GM18507 (cell line): ENCODE measurements around the gene RHOG.
"Not testable (repeated sequence)": the region's sequence is repeated elsewhere in the genome, so short reads cannot be mapped to it uniquely, and the experiment has no call there.

Source experiments
- DNase-seq: peaks from one replicate; pipeline ENCODE4 v3.0.0; 2011; ENCODE audit warnings: low read depth; ENCODE audit not compliant: insufficient read length; ENCODE audit errors: extremely low spot score
- FAIRE-seq: peaks from 2 replicates; lab custom pipeline; 2011; peaks lifted over from hg19 to GRCh38; lab: Jason Lieb, UNC

RHOG gene

GRCh38 chr11:3860898-3861393, 20.2 kb upstream of the RHOG start:
- not testable (repeated sequence) for DNase-seq
- FAIRE-seq = peak; percentile 39

- DNase-seq = no peak
- no peak for FAIRE-seq
Measured at GRCh38 chr11:3860375-3860774, 19.6 kb upstream of the RHOG start.

GRCh38 chr11:3859373-3859881, 18.7 kb upstream of the RHOG start:
- DNase-seq (no peak), FAIRE-seq (peak; percentile 85)

GRCh38 chr11:3857628-3858027, 16.9 kb upstream of the RHOG start:
- FAIRE-seq = no peak

GRCh38 chr11:3856856-3857553, 16.2 kb upstream of the RHOG start:
- DNase-seq = no peak
- FAIRE-seq = no peak

More at GRCh38 chr11:3857628-3858027, 16.9 kb upstream of the RHOG start:
- DNase-seq = no peak

GRCh38 chr11:3855808-3856491, 15.2 kb upstream of the RHOG start:
- DNase-seq = no peak
- peak; percentile 31 for FAIRE-seq

- DNase-seq (peak; percentile 85), FAIRE-seq (peak; percentile 95)
Measured at GRCh38 chr11:3854977-3855807, 14.4 kb upstream of the RHOG start, which contains the start of gene STIM1. TSS of gene STIM1 (plus strand) at chr11:3855664. CDS start at chr11:3856271, 607 bp downstream.

- DNase-seq (no peak), FAIRE-seq (no peak)
Measured at GRCh38 chr11:3854660-3854976, 13.9 kb upstream of the RHOG start.

GRCh38 chr11:3853899-3854659, 13.3 kb upstream of the RHOG start:
- no peak for FAIRE-seq
- no peak for DNase-seq

- FAIRE-seq (no peak), DNase-seq (no peak)
Measured at GRCh38 chr11:3853545-3853842, 12.7 kb upstream of the RHOG start.

GRCh38 chr11:3849297-3849874, 8.6 kb upstream of the RHOG start:
- no peak for DNase-seq
- peak; percentile 82 for FAIRE-seq

- no peak for FAIRE-seq
- no peak for DNase-seq
Measured at GRCh38 chr11:3845670-3846069, 4.9 kb upstream of the RHOG start.

GRCh38 chr11:3845246-3845645, 4.5 kb upstream of the RHOG start:
- no peak for FAIRE-seq
- no peak for DNase-seq

- no peak for FAIRE-seq
Measured at GRCh38 chr11:3843326-3843725, 2.6 kb upstream of the RHOG start.

GRCh38 chr11:3841426-3842350, 929 bp upstream of the RHOG start:
- FAIRE-seq (peak; percentile 76), DNase-seq (peak; percentile 56)

More at GRCh38 chr11:3843326-3843725, 2.6 kb upstream of the RHOG start:
- no peak for DNase-seq

- FAIRE-seq (no peak), DNase-seq (no peak)
Measured at GRCh38 chr11:3840004-3840869, 522 bp downstream of the RHOG start.

- FAIRE-seq = no peak
- DNase-seq = no peak
Measured at GRCh38 chr11:3838504-3838903, 2.3 kb downstream of the RHOG start.
